Transverse colon (tissue), 4 donors: ENCODE data around the gene RINL.

Source experiments
- CTCF ChIP-seq, 5 experiments: fragments of 200-600 bp in 3 of 5; fragments of 450-650 bp in 2 of 5; sonication (generic) in 3 of 5; IDR thresholded peaks; 1 replicate in 2 of 5; 2 replicates in 3 of 5; pipeline ENCODE4 v1.5.1; 2016 to 2017; ENCODE audit warnings: antibody characterized with exemption in 5 of 5, inconsistent platforms in 3 of 5, mild to moderate bottlenecking in 2 of 5, moderate library complexity in 1 of 5
- POLR2A ChIP-seq: fragments of 450-650 bp; IDR thresholded peaks from one replicate; pipeline ENCODE4 v1.6.1; 2016; ENCODE audit warnings: antibody characterized with exemption, mild to moderate bottlenecking, moderate library complexity
- POLR2AphosphoS5 ChIP-seq, 3 donors: sonication (generic); formaldehyde crosslinking; IDR thresholded peaks; one replicate each; pipeline ENCODE4 v1.6.1; 2016; ENCODE audit warnings: antibody characterized with exemption in 3 of 3

DNA sequence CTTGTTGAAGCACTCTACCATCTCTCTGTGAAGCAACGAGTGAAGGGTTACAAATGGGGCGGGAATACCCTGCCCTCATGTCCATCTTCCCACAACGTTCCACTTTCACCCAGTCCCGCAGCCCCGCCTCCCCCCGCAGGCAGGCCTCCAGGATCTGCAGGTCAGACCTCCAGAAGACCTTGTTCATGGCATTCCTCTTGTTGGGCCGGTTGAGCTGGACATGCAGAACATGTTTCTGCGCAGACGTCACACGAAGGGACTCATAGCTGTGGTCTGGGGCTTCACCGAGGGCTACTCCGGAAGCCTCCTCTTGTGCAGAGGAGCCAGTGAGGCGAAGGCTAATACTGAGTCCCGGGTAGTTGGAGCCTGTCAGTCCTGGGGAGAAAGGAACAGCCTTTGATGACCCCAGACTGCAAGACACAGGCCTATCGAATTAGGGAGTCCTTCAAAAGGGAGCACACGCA is 46.9 kb downstream of the RINL start:
- TF ChIP-seq CTCF (IDR thresholded peaks at IDR 0.05) (no peak), POLR2A (no peak), POLR2AphosphoS5 (IDR thresholded peaks at IDR 0.05) (peak in 2 of 3 donors; percentile 24 to 41)
